Daoy (cell line): ENCODE data around the gene PCDHA10. TPM values are rescaled to one million over a fixed set of nuclear protein-coding genes. Genes with fewer than 3 reads are reported as not detected.

Experiments used
- DNase-seq: peaks from one replicate; pipeline ENCODE4 v3.0.0-alpha.2; 2015; ENCODE audit warnings: low read depth
- total RNA-seq: library from RNA; depleted of rRNA; stranded (reverse); fragments of >200 nt; shearing (Covaris generic); gene quantifications from 2 replicates; pipeline ENCODE4 v1.2.3, GENCODE V29; 2014; rRNA removed

The PCDHA10 gene
- total RNA-seq, 1 experiment from 2014 or later, result 3.3 TPM

- no peak for DNase-seq
These were observed 28.4 kb downstream of the PCDHA10 start for GRCh38 chr5:140883927-140884697.

GRCh38 chr5:140916325-140916724, 60.6 kb downstream of the PCDHA10 start:
- no peak for DNase-seq

Other genes with a start within 250 kb of the PCDHA10 start
- gene CD14, start 222.7 kb upstream of the PCDHA10 start, total RNA-seq, result 0.11 TPM in 1 of 2 replicates, not detected in the other
- 19.1 and 38.7 TPM in 2 replicates for gene TMCO6, start 216.4 kb upstream of the PCDHA10 start, total RNA-seq
- gene NDUFA2, start 208.3 kb upstream of the PCDHA10 start, total RNA-seq, result 64.1 and 70.2 TPM in 2 replicates
- 138 and 190 TPM in 2 replicates for gene IK, start 208.1 kb upstream of the PCDHA10 start, total RNA-seq
- 16.8 and 22.5 TPM in 2 replicates for gene WDR55, start 191.0 kb upstream of the PCDHA10 start, total RNA-seq
- gene DND1, start 182.3 kb upstream of the PCDHA10 start, total RNA-seq, result 0.69 and 1.4 TPM in 2 replicates
- gene HARS1, start 164.5 kb upstream of the PCDHA10 start, total RNA-seq, result 114 and 126 TPM in 2 replicates
- gene HARS2, start 164.4 kb upstream of the PCDHA10 start, total RNA-seq, result 65.1 and 68.8 TPM in 2 replicates
- gene ZMAT2, start 155.4 kb upstream of the PCDHA10 start, total RNA-seq, result 84.2 and 124 TPM in 2 replicates
- gene PCDHA1, start 69.8 kb upstream of the PCDHA10 start, total RNA-seq, result 0.42 and 1.2 TPM in 2 replicates
- 0.29 TPM in 1 of 2 replicates, not detected in the other for gene PCDHA2, start 61.0 kb upstream of the PCDHA10 start, total RNA-seq
- gene PCDHA3, start 54.8 kb upstream of the PCDHA10 start, total RNA-seq, result 0.12 and 0.34 TPM in 2 replicates
- gene PCDHA4, start 48.8 kb upstream of the PCDHA10 start, total RNA-seq, result 1.0 and 3.0 TPM in 2 replicates
- 0.39 and 0.69 TPM in 2 replicates for gene PCDHA5, start 34.3 kb upstream of the PCDHA10 start, total RNA-seq
- 5.4 and 7.0 TPM in 2 replicates for gene PCDHA6, start 27.9 kb upstream of the PCDHA10 start, total RNA-seq
- 0.71 and 0.97 TPM in 2 replicates for gene PCDHA7, start 21.6 kb upstream of the PCDHA10 start, total RNA-seq
- gene PCDHA8, start 14.7 kb upstream of the PCDHA10 start, total RNA-seq, result 0.06 TPM in 1 of 2 replicates, not detected in the other
- gene PCDHA9, start 7.5 kb upstream of the PCDHA10 start, total RNA-seq, result 0.11 and 0.51 TPM in 2 replicates
- 1.9 and 2.0 TPM in 2 replicates for gene PCDHA11, start 13.1 kb downstream of the PCDHA10 start, total RNA-seq
- gene PCDHA12, start 19.4 kb downstream of the PCDHA10 start, total RNA-seq, result 0.69 and 1.5 TPM in 2 replicates
- 0.17 and 0.71 TPM in 2 replicates for gene PCDHA13, start 26.2 kb downstream of the PCDHA10 start, total RNA-seq
- gene PCDHAC1, start 70.4 kb downstream of the PCDHA10 start, total RNA-seq, result 1.6 and 3.1 TPM in 2 replicates
- 1.2 and 1.3 TPM in 2 replicates for gene PCDHAC2, start 110.6 kb downstream of the PCDHA10 start, total RNA-seq
- 0.06 TPM in 1 of 2 replicates, not detected in the other for gene PCDHB1, start 195.5 kb downstream of the PCDHA10 start, total RNA-seq
- gene PCDHB2, start 238.7 kb downstream of the PCDHA10 start, total RNA-seq, result 12.1 and 22.4 TPM in 2 replicates
- 0.11 and 0.24 TPM in 2 replicates for gene PCDHB3, start 244.6 kb downstream of the PCDHA10 start, total RNA-seq